Erythroblast (primary cell): ENCODE measurements around the gene DCHS1.

Experiments used
- GATA1 ChIP-seq: IDR thresholded peaks from 2 replicates; pipeline ENCODE4 v1.6.1; 2011; ENCODE audit warnings: low read depth, mild to moderate bottlenecking, control low read depth, low read length, moderate library complexity
- POLR2A ChIP-seq: IDR thresholded peaks from 2 replicates; pipeline ENCODE4 v1.6.1; 2011; ENCODE audit warnings: mild to moderate bottlenecking, low read length

DNA sequence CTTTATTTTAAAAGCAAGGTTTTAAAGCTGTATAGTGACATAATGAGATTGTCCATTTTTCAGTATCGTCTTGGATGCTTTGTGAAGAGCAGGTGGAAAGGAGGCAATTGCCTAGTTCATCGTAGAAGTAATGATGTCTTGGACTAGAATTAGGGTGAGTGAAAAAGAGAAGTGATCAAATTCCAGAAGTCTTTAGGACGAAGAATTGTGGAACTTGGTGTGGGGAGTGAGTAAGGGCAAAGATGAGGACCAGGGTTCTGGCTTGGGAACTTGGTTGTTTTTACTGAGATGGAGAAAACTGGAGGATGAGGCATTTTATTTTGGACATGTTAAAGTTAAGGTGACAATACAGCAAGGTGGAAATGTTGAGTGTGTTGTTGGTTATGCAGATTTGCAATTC is 50.8 kb downstream of the DCHS1 start:
- TF ChIP-seq POLR2A = no peak
- TF ChIP-seq GATA1 = no peak
